ENCODE measurements around the gene STAP2.

The STAP2 gene

GRCh38 chr19:4375164-4376027, 36.8 kb upstream of the STAP2 start:
- WGBS (ENCODE audit: insufficient coverage, insufficient read length): no CpG with 5 or more reads among the region's 16 CpGs
- no peaks in the 10 kb centered on the region for H3K9me3 ChIP-seq (ENCODE audit: control insufficient read depth, insufficient read depth, low read length)
- no peak overlapping the region for H3K27ac ChIP-seq (ENCODE audit: low read length)
- no peaks in the 10 kb centered on the region for H3K27me3 ChIP-seq (ENCODE audit: control insufficient read depth, insufficient read depth, low read length)
- H3K36me3 ChIP-seq (ENCODE audit: control insufficient read depth, insufficient read depth, low read length): 0 out of 2 replicates have a peak, but pooled peaks cover 2% of the 10 kb centered on the region
- no peak for DNase-seq (ENCODE audit: low read depth, low spot score)
- H3K4me1 ChIP-seq (ENCODE audit: control insufficient read depth, insufficient read depth, low read length): peaks cover 19% of the 10 kb centered on the region
- H3K4me3 ChIP-seq (ENCODE audit: low read length): no peak overlapping the region

GRCh38 chr19:4374498-4375163, 36.0 kb upstream of the STAP2 start:
- no peak overlapping the region for H3K4me3 ChIP-seq (ENCODE audit: low read length)
- peaks cover 22% of the 10 kb centered on the region for H3K4me1 ChIP-seq (ENCODE audit: control insufficient read depth, insufficient read depth, low read length)

GRCh38 chr19:4373601-4374497, 35.2 kb upstream of the STAP2 start:
- no peaks in the 10 kb centered on the region for H3K27me3 ChIP-seq (ENCODE audit: control insufficient read depth, insufficient read depth, low read length)
- H3K27ac ChIP-seq (ENCODE audit: low read length): no peak overlapping the region
- peaks cover 29% of the 10 kb centered on the region for H3K4me1 ChIP-seq (ENCODE audit: control insufficient read depth, insufficient read depth, low read length)
- no CpG with 5 or more reads among the region's 25 CpGs for WGBS (ENCODE audit: insufficient coverage, insufficient read length)
- no peak overlapping the region for H3K4me3 ChIP-seq (ENCODE audit: low read length)
- H3K36me3 ChIP-seq (ENCODE audit: control insufficient read depth, insufficient read depth, low read length): 0 out of 2 replicates have a peak, but pooled peaks cover 2% of the 10 kb centered on the region
- DNase-seq (ENCODE audit: low read depth, low spot score): no peak
- no peaks in the 10 kb centered on the region for H3K9me3 ChIP-seq (ENCODE audit: control insufficient read depth, insufficient read depth, low read length)

More at GRCh38 chr19:4374498-4375163, 36.0 kb upstream of the STAP2 start:
- H3K27ac ChIP-seq (ENCODE audit: low read length): no peak overlapping the region
- no peak for DNase-seq (ENCODE audit: low read depth, low spot score)
- WGBS (ENCODE audit: insufficient coverage, insufficient read length): no CpG with 5 or more reads among the region's 27 CpGs
- H3K9me3 ChIP-seq (ENCODE audit: control insufficient read depth, insufficient read depth, low read length): no peaks in the 10 kb centered on the region
- no peaks in the 10 kb centered on the region for H3K27me3 ChIP-seq (ENCODE audit: control insufficient read depth, insufficient read depth, low read length)
- 0 out of 2 replicates have a peak, but pooled peaks cover 2% of the 10 kb centered on the region for H3K36me3 ChIP-seq (ENCODE audit: control insufficient read depth, insufficient read depth, low read length)

GRCh38 chr19:4373013-4373367, 34.4 kb upstream of the STAP2 start:
- DNase-seq (ENCODE audit: low read depth, low spot score): no peak
- WGBS (ENCODE audit: insufficient coverage, insufficient read length): no CpG with 5 or more reads among the region's 8 CpGs
- Histone ChIP-seq H3K4me3 (ENCODE audit: low read length) (no peak overlapping the region), H3K9me3 (ENCODE audit: control insufficient read depth, insufficient read depth, low read length) (no peaks in the 10 kb centered on the region), H3K27me3 (ENCODE audit: control insufficient read depth, insufficient read depth, low read length) (no peaks in the 10 kb centered on the region), H3K27ac (ENCODE audit: low read length) (no peak overlapping the region), H3K36me3 (ENCODE audit: control insufficient read depth, insufficient read depth, low read length) (0 out of 2 replicates have a peak, but pooled peaks cover 2% of the 10 kb centered on the region), H3K4me1 (ENCODE audit: control insufficient read depth, insufficient read depth, low read length) (peaks cover 29% of the 10 kb centered on the region)

GRCh38 chr19:4372165-4373012, 33.8 kb upstream of the STAP2 start:
- H3K9me3 ChIP-seq (ENCODE audit: control insufficient read depth, insufficient read depth, low read length): no peaks in the 10 kb centered on the region
- no peaks in the 10 kb centered on the region for H3K27me3 ChIP-seq (ENCODE audit: control insufficient read depth, insufficient read depth, low read length)
- no peak for DNase-seq (ENCODE audit: low read depth, low spot score)
- H3K36me3 ChIP-seq (ENCODE audit: control insufficient read depth, insufficient read depth, low read length): 0 out of 2 replicates have a peak, but pooled peaks cover 2% of the 10 kb centered on the region
- no peak overlapping the region for H3K27ac ChIP-seq (ENCODE audit: low read length)
- no peak overlapping the region for H3K4me3 ChIP-seq (ENCODE audit: low read length)
- H3K4me1 ChIP-seq (ENCODE audit: control insufficient read depth, insufficient read depth, low read length): peaks cover 29% of the 10 kb centered on the region
- WGBS (ENCODE audit: insufficient coverage, insufficient read length): no CpG with 5 or more reads among the region's 22 CpGs

- H3K4me3 ChIP-seq (ENCODE audit: low read length): no peak overlapping the region
- H3K27me3 ChIP-seq (ENCODE audit: control insufficient read depth, insufficient read depth, low read length): no peaks in the 10 kb centered on the region
- peaks cover 28% of the 10 kb centered on the region for H3K4me1 ChIP-seq (ENCODE audit: control insufficient read depth, insufficient read depth, low read length)
- no peaks in the 10 kb centered on the region for H3K9me3 ChIP-seq (ENCODE audit: control insufficient read depth, insufficient read depth, low read length)
- no peak for DNase-seq (ENCODE audit: low read depth, low spot score)
- H3K27ac ChIP-seq (ENCODE audit: low read length): no peak overlapping the region
- WGBS (ENCODE audit: insufficient coverage, insufficient read length): no CpG with 5 or more reads among the region's 31 CpGs
- peaks cover 2% of the 10 kb centered on the region; the same call in 1 of the 2 replicates for H3K36me3 ChIP-seq (ENCODE audit: control insufficient read depth, insufficient read depth, low read length)
Observed at GRCh38 chr19:4371247-4372164, 32.9 kb upstream of the STAP2 start.

- Histone ChIP-seq H3K4me3 (ENCODE audit: low read length) (no peak overlapping the region), H3K27ac (ENCODE audit: low read length) (no peak overlapping the region), H3K4me1 (ENCODE audit: control insufficient read depth, insufficient read depth, low read length) (peaks cover 22% of the 10 kb centered on the region), H3K9me3 (ENCODE audit: control insufficient read depth, insufficient read depth, low read length) (no peaks in the 10 kb centered on the region), H3K36me3 (ENCODE audit: control insufficient read depth, insufficient read depth, low read length) (peaks cover 5% of the 10 kb centered on the region; the same call in 1 of the 2 replicates), H3K27me3 (ENCODE audit: control insufficient read depth, insufficient read depth, low read length) (no peaks in the 10 kb centered on the region)
- no peak for DNase-seq (ENCODE audit: low read depth, low spot score)
- no CpG with 5 or more reads among the region's 15 CpGs for WGBS (ENCODE audit: insufficient coverage, insufficient read length)
Observed at GRCh38 chr19:4370418-4371041, 31.9 kb upstream of the STAP2 start.

- Histone ChIP-seq H3K9me3 (ENCODE audit: control insufficient read depth, insufficient read depth, low read length) (no peaks in the 10 kb centered on the region), H3K4me1 (ENCODE audit: control insufficient read depth, insufficient read depth, low read length) (peaks cover 16% of the 10 kb centered on the region), H3K27me3 (ENCODE audit: control insufficient read depth, insufficient read depth, low read length) (no peaks in the 10 kb centered on the region), H3K4me3 (ENCODE audit: low read length) (no peak overlapping the region), H3K27ac (ENCODE audit: low read length) (no peak overlapping the region), H3K36me3 (ENCODE audit: control insufficient read depth, insufficient read depth, low read length) (peaks cover 8% of the 10 kb centered on the region; the same call in 1 of the 2 replicates)
- WGBS (ENCODE audit: insufficient coverage, insufficient read length): no CpG with 5 or more reads among the region's 21 CpGs
- no peak for DNase-seq (ENCODE audit: low read depth, low spot score)
Observed at GRCh38 chr19:4369888-4370260, 31.2 kb upstream of the STAP2 start.
